ENCODE results near the gene ST3GAL4. TPM values are rescaled to one million over a fixed set of nuclear protein-coding genes. Genes with fewer than 3 reads are reported as not detected.

The ST3GAL4 gene
- total and polyA plus RNA-seq, 9 of the 15 experiments (the other 6 are each of a cell fraction or from before 2014, with no cell fraction given): 0.27 to 22.9 (median 10.5) TPM

- BruUV-seq (replicated peaks): no TSS peak
- H3K27ac ChIP-seq (ENCODE audit: extremely low read depth, low read depth, low read length): peak overlapping the region; percentile 94
- peak; percentile 65 for ATAC-seq
- H3K4me2 ChIP-seq (ENCODE audit: insufficient read depth, low read length): peak overlapping the region; percentile 59
- H3K9ac ChIP-seq (ENCODE audit: insufficient read depth in 1 of 2, low read depth in 2 of 2, low read length in 2 of 2): peak overlapping the region; percentile 59 to 69; a peak in 3 of 4 replicates
- peak; percentile 52 to 90 (median 68) for DNase-seq (ENCODE audit: extremely low read depth in 1 of 4, low spot score in 3 of 4)
- H3K4me3 ChIP-seq: no peak overlapping the region
- H3K4me1 ChIP-seq (replicated peaks in 1 of 2; ENCODE audit: control insufficient read depth in 2 of 2, insufficient read depth in 2 of 2, low read length in 2 of 2): peaks cover 54 to 59% of the 10 kb centered on the region in 2 experiments
- no peaks in the 10 kb centered on the region for H3K9me3 ChIP-seq (replicated peaks; ENCODE audit: control insufficient read depth, insufficient read depth, low read depth, low read length)
- H3K9me1 ChIP-seq (ENCODE audit: control insufficient read depth, insufficient read depth, low read length): no peaks in the 10 kb centered on the region
- peaks cover 75% of the 10 kb centered on the region for H3K79me2 ChIP-seq (ENCODE audit: control insufficient read depth, insufficient read depth, low read length)
- in situ Hi-C loops (cut with MboI) (no loop called here), intact Hi-C loops (cut with micrococcal nuclease) (no loop called here)
- 8% methylated on average over 4 of the region's 4 CpGs for WGBS (ENCODE audit: insufficient coverage, low coverage, missing lambda C conversion rate)
- no peaks in the 10 kb centered on the region for H4K20me1 ChIP-seq (replicated peaks; ENCODE audit: control insufficient read depth, insufficient read depth, low read length)
- peaks cover 39% of the 10 kb centered on the region for H3K36me3 ChIP-seq (ENCODE audit: control insufficient read depth, insufficient read depth, low read length)
- H3K27me3 ChIP-seq (ENCODE audit: control insufficient read depth in 2 of 2, insufficient read depth in 2 of 2, low read length in 2 of 2): no peaks in the 10 kb centered on the region
- POLR2A ChIA-PET: interaction anchor here (0.7 to 1.1 kb wide), 4 partner anchors 10 to 133 kb away, joined by 3 to 4 read pairs (median 3); partner anchors contain the start of gene DCPS
- CTCF ChIA-PET (ENCODE audit: low intra/inter-chr PET ratio): no interaction called here
- FAIRE-seq: peak; percentile 97
- peak overlapping the region; percentile 48; the same call in 1 of the 2 replicates for H2AFZ ChIP-seq (ENCODE audit: low read depth, low read length)
- peak; percentile 60; the same call in 1 of the 2 replicates for TF ChIP-seq THRAP3 (IDR thresholded peaks at IDR 0.05; ENCODE audit: borderline replicate concordance)
- no peak for TF ChIP-seq ZNF41 (CRISPR knock-in tag; conservative IDR thresholded peaks at IDR 0.05)
- TF ChIP-seq NCOA4 (IDR thresholded peaks at IDR 0.05; ENCODE audit: partially characterized antibody): peak; percentile 49
- peak; percentile 56; the same call in 1 of the 2 replicates for TF ChIP-seq ATF7 (IDR thresholded peaks at IDR 0.05)
- TF ChIP-seq CC2D1A (IDR thresholded peaks at IDR 0.05): peak; percentile 59
- TF ChIP-seq WHSC1 (IDR thresholded peaks at IDR 0.05; ENCODE audit: low read length): no peak
- peak; percentile 98 for TF ChIP-seq ZNF592 (IDR thresholded peaks at IDR 0.05)
- peak; percentile 32; the same call in 1 of the 2 replicates for TF ChIP-seq TRIM28 (IDR thresholded peaks at IDR 0.05)
- TF ChIP-seq ZNF263 (CRISPR knock-in tag; IDR thresholded peaks at IDR 0.05; ENCODE audit: borderline replicate concordance): no peak
- TF ChIP-seq RBBP5 (IDR thresholded peaks at IDR 0.05; ENCODE audit: borderline replicate concordance, insufficient read depth, low read length, poor library complexity, severe bottlenecking): no peak
- no peak for TF ChIP-seq STAT5B (CRISPR knock-in tag; IDR thresholded peaks at IDR 0.05)
- no peak for TF ChIP-seq CCAR2 (IDR thresholded peaks at IDR 0.05; ENCODE audit: low read depth, low read length)
- no peak for TF ChIP-seq CREB1 (IDR thresholded peaks at IDR 0.05)
- TF ChIP-seq CREB1 (CRISPR knock-in tag; IDR thresholded peaks at IDR 0.05): no peak
- TF ChIP-seq JUN (IDR thresholded peaks at IDR 0.05; ENCODE audit: borderline replicate concordance, low read depth, low read length): no peak
- TF ChIP-seq JUN (CRISPR knock-in tag; IDR thresholded peaks at IDR 0.05; ENCODE audit: borderline replicate concordance): no peak
Observed at GRCh38 chr11:126352934-126353801, 2.3 kb upstream of the ST3GAL4 start.

Data from K562 (cell line).